Rectal smooth muscle tissue (tissue), 1 donor: ENCODE data around the gene PPP1R2.

Experiments used
- H3K27ac ChIP-seq: one replicate; pipeline ENCODE4 v1.7.0; 2013; ENCODE audit warnings: low read depth, low read length, inconsistent platforms
- H3K27me3 ChIP-seq: one replicate; pipeline ENCODE4 v1.7.0; 2013; ENCODE audit warnings: low read length; ENCODE audit not compliant: control insufficient read depth, insufficient read depth
- H3K36me3 ChIP-seq: one replicate; pipeline ENCODE4 v1.7.0; 2013; ENCODE audit warnings: low read length; ENCODE audit not compliant: control insufficient read depth, insufficient read depth
- H3K4me1 ChIP-seq: one replicate; pipeline ENCODE4 v1.7.0; 2013; ENCODE audit warnings: low read length; ENCODE audit not compliant: control insufficient read depth, insufficient read depth
- H3K4me3 ChIP-seq: one replicate; pipeline ENCODE4 v1.7.0; 2013; ENCODE audit warnings: low read length
- H3K9ac ChIP-seq: one replicate; pipeline ENCODE4 v1.7.0; 2013; ENCODE audit warnings: low read length

Gene PPP1R2

DNA sequence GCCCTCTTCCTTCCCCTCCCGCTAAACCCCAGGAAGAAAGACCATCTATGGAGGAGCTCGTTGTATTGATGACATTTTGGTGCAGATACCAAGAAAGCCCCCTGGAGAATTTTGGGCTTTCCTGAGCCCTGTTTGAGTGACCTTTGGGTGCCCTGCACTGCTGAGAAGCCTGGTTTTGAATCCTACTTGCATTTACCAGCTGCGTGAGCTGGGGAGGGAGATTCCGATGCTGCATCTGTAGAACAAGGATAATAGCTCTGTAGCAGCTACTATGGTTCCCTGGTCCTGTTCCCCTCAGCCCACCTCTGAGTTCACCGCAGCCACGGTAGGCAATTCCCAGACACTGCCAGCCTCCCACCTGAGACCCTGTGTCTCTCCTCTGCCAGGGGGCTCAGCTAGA, 35.4 kb upstream of the PPP1R2 start:
- no peaks in the 10 kb centered on the region for H3K4me1 ChIP-seq
- no peaks in the 10 kb centered on the region for H3K27me3 ChIP-seq
- H3K4me3 ChIP-seq, result no peak overlapping the region
- no peak overlapping the region for H3K9ac ChIP-seq
- H3K36me3 ChIP-seq, result no peaks in the 10 kb centered on the region
- H3K27ac ChIP-seq, result no peak overlapping the region

DNA sequence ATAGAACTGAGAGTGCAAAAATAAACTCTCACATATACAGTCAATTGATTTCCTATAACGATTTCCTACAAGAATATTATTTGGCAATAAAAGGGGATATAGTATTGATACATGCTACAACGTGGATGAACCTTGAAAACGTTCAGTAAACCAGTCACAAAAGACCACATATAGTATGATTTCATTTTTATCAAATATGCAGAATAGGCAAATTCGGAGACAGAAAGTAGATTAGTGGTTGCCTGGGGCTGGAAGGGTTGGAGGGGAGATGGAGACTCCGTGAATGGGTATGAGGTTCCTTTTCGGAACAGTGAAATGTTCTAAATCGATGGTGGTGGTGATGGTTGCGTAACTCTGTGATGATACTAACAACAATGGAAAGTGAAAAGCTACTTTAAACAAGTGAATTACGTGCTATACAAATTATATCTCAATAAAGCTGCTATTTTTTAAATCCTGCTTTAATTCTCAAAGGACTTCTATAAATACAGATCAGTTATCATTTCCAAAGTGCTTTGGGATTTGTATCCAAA, 34.6 kb upstream of the PPP1R2 start:
- no peaks in the 10 kb centered on the region for H3K36me3 ChIP-seq
- no peak overlapping the region for H3K4me3 ChIP-seq
- H3K4me1 ChIP-seq, result no peaks in the 10 kb centered on the region
- H3K9ac ChIP-seq, result no peak overlapping the region
- H3K27me3 ChIP-seq, result no peaks in the 10 kb centered on the region
- no peak overlapping the region for H3K27ac ChIP-seq

DNA sequence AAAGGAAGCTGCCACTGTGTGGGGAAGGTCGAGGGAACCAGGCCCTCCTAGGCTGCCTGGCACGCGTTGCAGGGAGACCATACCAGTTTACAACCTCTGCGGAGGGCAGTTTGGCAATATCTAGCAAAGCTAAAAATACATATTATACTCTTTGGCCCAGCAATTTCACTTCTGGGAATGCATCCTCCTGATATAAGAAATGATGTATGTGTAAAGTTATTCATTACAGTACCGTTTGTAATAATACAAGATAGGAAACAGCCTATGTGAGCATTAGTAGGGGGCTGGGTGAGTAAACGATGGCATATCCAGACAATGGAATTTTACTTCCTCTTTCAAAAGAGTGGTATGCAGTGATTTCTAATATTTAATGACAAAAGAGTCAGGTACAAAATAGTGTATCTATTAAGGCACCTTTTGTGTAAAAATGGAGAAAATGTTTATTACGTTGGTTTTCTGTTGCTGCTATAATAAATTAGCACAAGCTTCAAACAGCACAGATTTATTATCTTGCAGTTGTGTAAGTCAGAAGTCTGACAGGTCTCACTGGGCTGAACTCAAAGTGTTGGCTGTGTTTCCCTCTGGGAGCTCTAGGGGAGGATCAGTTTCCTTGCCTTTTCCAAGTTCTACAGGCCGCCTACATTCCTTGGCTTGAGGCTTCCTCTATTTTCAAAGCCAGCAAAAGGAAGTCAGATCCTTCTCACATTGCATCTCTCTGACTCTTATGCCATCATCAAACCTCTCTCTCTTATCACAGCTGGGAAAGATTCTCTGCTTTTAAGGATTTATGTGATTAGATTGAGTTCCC, 31.6 kb upstream of the PPP1R2 start:
- Histone ChIP-seq H3K4me3 (no peak overlapping the region), H3K36me3 (no peaks in the 10 kb centered on the region), H3K27me3 (no peaks in the 10 kb centered on the region), H3K27ac (no peak overlapping the region), H3K4me1 (no peaks in the 10 kb centered on the region), H3K9ac (no peak overlapping the region)

DNA sequence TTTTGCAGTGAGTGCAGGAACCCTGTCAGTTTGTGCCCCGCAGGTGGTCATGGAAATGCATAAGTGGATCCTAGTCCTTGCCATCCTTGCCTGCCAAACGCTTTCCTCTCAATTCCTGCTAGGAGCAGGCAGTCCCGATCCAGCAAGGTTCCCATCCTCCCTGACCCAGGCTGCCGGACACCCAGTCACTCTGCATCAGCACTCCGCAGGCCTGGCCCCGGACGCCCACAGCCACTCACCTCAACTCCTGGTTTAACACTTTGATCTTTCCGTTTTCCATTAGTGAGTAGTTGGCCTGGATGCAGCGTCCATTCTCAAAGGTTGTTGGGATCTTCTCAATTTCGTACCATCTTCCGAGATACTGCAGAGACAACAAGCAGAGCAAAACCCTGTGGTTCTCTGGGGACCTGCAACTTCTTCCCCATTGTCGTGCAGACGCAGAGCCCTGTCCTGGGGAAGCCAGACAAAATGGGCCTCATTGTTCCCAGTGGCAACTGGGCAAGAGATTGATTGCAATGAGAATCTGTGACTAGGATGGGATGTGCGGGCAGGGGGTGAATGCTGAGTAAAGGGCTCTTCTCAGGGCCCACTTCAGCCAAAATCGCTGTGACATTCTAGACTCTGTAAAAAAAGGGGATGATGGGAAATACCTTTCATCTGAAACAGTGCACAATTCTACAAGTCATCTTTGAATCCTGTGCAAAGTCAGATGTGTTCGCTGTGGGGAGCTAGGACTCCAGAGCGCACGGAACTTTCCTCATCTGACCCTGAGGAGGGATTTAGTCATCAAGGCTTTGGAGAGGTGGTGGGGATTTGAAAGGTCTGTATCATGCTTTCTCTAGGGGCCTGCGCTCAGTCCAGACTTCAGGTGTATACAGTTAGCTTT, 30.7 kb upstream of the PPP1R2 start:
- H3K9ac ChIP-seq, result no peak overlapping the region
- no peak overlapping the region for H3K27ac ChIP-seq
- no peaks in the 10 kb centered on the region for H3K36me3 ChIP-seq
- no peaks in the 10 kb centered on the region for H3K27me3 ChIP-seq
- no peak overlapping the region for H3K4me3 ChIP-seq
- no peaks in the 10 kb centered on the region for H3K4me1 ChIP-seq

DNA sequence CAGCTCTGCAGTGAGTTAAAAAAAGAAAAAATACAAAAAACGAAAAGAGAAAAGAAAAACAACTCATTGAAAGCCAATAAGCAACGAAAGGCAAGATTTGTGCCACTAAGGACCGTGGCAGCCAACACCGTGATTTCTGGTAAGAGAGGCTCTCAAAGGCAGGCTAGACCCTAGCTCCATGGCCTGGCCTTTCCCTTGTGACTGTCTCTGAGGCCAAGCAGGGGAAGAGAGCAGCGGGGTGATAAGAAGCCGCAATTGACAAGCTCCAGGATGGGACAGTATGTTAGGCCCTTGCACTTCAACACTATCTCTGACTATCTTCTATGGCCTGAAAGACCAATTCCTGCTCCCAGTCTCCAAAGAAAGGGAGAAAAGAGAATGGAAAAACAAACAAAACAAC, 28.2 kb upstream of the PPP1R2 start:
- no peaks in the 10 kb centered on the region for H3K4me1 ChIP-seq
- H3K36me3 ChIP-seq, result no peaks in the 10 kb centered on the region
- no peak overlapping the region for H3K9ac ChIP-seq
- H3K27ac ChIP-seq, result no peak overlapping the region
- H3K27me3 ChIP-seq, result no peaks in the 10 kb centered on the region
- no peak overlapping the region for H3K4me3 ChIP-seq

DNA sequence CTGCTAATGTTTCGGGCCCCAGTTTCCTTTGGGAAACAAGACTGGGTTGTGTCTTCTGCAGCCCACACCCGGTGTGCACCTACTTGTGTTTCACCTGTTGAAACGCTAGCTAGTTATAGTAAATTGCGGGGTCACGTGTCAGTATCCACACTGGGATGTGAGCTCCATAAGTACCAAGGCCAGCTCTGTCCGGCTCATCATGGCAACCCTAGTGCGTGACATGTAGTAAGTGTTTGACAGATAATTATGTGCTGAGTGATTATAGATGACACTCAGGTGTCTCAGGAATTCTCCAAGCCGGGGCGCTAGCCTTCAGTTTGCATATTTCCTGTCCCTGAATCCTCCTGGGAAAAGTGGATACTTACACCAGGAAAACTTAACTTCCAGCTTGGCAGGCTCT, 27.8 kb upstream of the PPP1R2 start:
- H3K27me3 ChIP-seq, result no peaks in the 10 kb centered on the region
- H3K36me3 ChIP-seq, result no peaks in the 10 kb centered on the region
- H3K27ac ChIP-seq, result no peak overlapping the region

DNA sequence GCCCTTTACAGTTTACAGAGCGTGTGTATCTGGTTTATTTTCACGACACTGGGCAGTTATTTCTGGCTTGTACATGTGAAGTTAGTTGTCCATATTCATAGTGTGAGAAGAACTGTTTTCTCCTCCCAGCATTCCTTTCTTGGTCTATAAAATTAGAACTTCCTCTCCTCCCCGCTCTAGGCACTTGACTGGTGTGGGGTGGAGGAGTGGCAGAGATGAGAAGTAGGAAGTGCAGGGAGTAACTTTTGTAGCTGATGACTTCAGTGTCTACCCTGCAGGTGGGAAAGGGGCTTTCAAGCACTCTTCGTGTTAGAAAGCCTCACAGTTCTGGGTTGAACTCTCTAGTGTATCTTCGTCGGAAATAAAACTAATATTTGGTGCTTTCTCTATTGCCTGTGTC, 27.2 kb upstream of the PPP1R2 start:
- Histone ChIP-seq H3K9ac (no peak overlapping the region), H3K27ac (no peak overlapping the region), H3K4me1 (no peaks in the 10 kb centered on the region), H3K4me3 (no peak overlapping the region), H3K27me3 (no peaks in the 10 kb centered on the region), H3K36me3 (no peaks in the 10 kb centered on the region)

More for the DNA sequence above, 27.8 kb upstream of the PPP1R2 start:
- Histone ChIP-seq H3K9ac (no peak overlapping the region), H3K4me3 (no peak overlapping the region), H3K4me1 (no peaks in the 10 kb centered on the region)

DNA sequence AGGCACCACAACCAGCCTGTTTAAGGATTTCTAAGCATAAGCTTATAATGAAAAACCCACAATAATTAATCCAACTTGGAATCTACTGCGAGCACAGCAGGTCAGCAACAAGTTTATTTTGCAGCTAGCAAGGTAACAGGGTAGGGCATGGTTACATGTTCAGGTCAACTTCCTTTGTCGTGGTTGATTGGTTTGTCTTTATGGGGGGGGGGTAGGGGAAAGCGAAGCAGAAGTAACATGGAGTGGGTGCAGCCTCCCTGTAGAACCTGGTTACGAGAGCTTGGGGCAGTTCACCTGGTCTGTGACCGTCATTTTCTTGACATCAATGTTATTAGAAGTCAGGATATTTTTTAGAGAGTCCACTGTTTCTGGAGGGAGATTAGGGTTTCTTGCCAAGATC, 25.5 kb upstream of the PPP1R2 start:
- Histone ChIP-seq H3K27me3 (no peaks in the 10 kb centered on the region), H3K4me1 (no peaks in the 10 kb centered on the region), H3K36me3 (no peaks in the 10 kb centered on the region), H3K4me3 (no peak overlapping the region), H3K27ac (no peak overlapping the region), H3K9ac (no peak overlapping the region)

DNA sequence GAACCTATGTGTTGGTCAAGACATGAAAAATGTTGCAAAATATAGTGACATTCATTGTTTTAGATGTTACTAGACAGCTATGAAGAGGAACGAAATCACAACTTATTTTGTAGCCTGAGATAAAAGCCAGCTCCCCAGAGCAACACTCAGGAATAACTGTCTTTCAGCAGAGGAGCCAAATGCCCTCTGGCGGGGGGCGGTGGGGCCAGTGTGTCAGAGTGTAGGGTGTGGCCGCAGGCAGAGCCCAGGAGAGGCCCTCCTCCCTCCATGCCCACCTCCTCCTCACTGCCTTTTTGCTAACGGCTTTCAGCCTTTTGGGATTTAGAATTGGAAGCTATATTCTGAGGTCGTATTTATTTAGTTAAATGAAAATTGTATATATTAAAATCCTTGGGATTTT, 23.7 kb upstream of the PPP1R2 start:
- Histone ChIP-seq H3K9ac (no peak overlapping the region), H3K4me3 (no peak overlapping the region), H3K36me3 (no peaks in the 10 kb centered on the region), H3K27me3 (no peaks in the 10 kb centered on the region), H3K4me1 (no peaks in the 10 kb centered on the region), H3K27ac (no peak overlapping the region)

DNA sequence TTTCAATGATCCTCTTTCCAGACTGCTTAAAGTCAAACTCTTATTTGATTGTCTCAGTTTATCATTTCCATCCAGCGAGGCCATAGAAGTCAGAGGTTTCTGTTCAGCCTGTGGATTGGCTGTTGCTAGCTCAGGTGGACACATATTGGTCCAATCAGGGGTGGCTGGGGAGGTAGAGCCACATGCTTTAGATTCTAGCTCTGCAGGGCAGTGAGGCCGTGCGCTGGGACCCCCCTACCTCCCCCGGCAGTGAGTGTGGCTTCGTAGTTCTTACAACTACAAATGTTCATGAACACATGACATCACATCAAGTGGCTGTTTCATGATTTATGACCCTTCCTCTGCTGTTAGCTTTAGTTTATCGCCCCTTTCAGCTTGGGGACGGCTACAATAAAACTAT, 22.6 kb upstream of the PPP1R2 start:
- Histone ChIP-seq H3K27ac (no peak overlapping the region), H3K4me3 (no peak overlapping the region), H3K27me3 (no peaks in the 10 kb centered on the region), H3K9ac (no peak overlapping the region), H3K4me1 (no peaks in the 10 kb centered on the region), H3K36me3 (no peaks in the 10 kb centered on the region)

DNA sequence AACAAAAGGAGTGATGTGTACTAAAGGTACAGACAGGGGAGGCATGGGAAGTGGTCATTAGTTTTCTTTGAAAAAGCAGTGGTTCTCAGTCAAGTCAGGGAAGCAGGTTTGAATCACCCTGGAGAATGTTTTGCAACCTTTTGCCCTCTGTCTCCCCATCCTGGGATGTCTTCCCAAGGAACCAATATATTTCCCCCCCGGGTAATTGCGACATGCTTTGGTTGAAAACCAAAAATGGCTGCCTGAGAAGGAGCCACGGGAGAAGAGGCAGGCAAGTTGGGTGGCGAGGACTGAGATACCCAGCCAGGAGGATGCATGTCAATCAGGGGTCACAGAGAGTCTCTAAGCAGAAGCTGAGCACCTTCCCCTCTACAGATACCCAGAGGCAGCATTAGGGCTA, 20.2 kb upstream of the PPP1R2 start:
- Histone ChIP-seq H3K27ac (no peak overlapping the region), H3K4me3 (no peak overlapping the region), H3K36me3 (no peaks in the 10 kb centered on the region), H3K9ac (no peak overlapping the region), H3K27me3 (no peaks in the 10 kb centered on the region), H3K4me1 (no peaks in the 10 kb centered on the region)

DNA sequence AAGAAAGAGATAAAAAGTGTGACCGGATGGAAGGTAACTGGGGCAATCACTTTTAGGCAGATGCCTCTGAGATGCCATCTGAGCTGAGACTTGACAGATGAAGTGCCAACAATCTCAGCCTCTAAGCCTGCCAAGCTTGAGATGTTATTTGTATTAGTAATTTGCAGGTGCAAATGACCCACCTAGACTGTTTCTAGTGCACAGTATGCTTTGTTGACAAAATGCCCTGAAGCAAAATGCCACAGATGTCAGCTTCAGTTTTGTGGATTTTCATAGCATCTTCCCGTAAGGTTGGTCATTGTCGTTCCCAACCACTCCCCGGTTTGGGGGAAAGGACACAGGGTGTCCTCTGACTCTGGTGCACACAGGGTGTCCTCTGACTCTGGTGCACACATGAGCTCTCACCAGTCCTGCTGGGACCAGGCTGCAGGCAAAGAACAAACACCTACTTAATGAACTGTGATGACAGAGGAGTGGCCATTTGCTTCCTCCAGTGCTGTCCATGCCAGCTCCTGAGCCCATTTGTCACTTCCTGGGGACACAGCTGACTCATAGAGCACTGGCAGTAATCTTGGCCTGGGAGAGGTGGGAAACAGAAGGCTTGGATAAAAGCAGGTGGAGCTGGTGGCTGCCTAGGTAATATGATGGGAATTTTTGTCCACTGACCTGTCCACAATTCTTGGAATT, 16.7 kb upstream of the PPP1R2 start:
- H3K27ac ChIP-seq, result no peak overlapping the region
- H3K27me3 ChIP-seq, result no peaks in the 10 kb centered on the region
- H3K9ac ChIP-seq, result no peak overlapping the region
- no peak overlapping the region for H3K4me3 ChIP-seq
- no peaks in the 10 kb centered on the region for H3K36me3 ChIP-seq
- no peaks in the 10 kb centered on the region for H3K4me1 ChIP-seq
